ENCODE measurements around the gene AOPEP.

Gene AOPEP

GRCh38 chr9:95135756-95136155 lies 409.3 kb downstream of the AOPEP start:
- no peaks in the 10 kb centered on the region for H3K36me3 ChIP-seq (ENCODE audit: control insufficient read depth, insufficient read depth, low read length)
- H3K4me2 ChIP-seq (ENCODE audit: low read length): no peak overlapping the region
- H3K79me2 ChIP-seq: no peaks in the 10 kb centered on the region
- no peaks in the 10 kb centered on the region for H3K9me3 ChIP-seq (ENCODE audit: control insufficient read depth, low read length)
- H3K27me3 ChIP-seq (ENCODE audit: control insufficient read depth, insufficient read depth, low read length): no peaks in the 10 kb centered on the region
- no peak for TF ChIP-seq CTCF (IDR thresholded peaks at IDR 0.05)
- no peak overlapping the region for H3K9ac ChIP-seq
- H3K4me1 ChIP-seq: peaks cover 19% of the 10 kb centered on the region
- no peak overlapping the region for H3K4me3 ChIP-seq (ENCODE audit: low read depth, low read length)
- H2AFZ ChIP-seq: no peak overlapping the region
- no peak overlapping the region for H3K27ac ChIP-seq
